K562 (cell line): ENCODE data around the gene KBTBD4. TPM values are rescaled to one million over a fixed set of nuclear protein-coding genes. Genes with fewer than 3 reads are reported as not detected.

Experiments
- ATF7 ChIP-seq: fragments of 450-650 bp; IDR thresholded peaks from 2 replicates; pipeline ENCODE4 v1.7.1; 2014; ENCODE audit warnings: mild to moderate bottlenecking, moderate library complexity
- BRF1 ChIP-seq: IDR thresholded peaks from 3 replicates; pipeline ENCODE4 v1.6.1; 2011; ENCODE audit warnings: borderline replicate concordance, mild to moderate bottlenecking; ENCODE audit not compliant: insufficient read length; ENCODE audit errors: extremely low read depth
- CXXC5 ChIP-seq: fragments of 250-450 bp; sonication (Bioruptor Pico); IDR thresholded peaks from 2 replicates; pipeline ENCODE4 v1.8.0; 2022; ENCODE audit warnings: inconsistent platforms, mild to moderate bottlenecking, moderate library complexity
- DLX4 ChIP-seq: fragments of 250-450 bp; sonication (Bioruptor Pico); IDR thresholded peaks from 2 replicates; pipeline ENCODE4 v1.6.1; 2021; ENCODE audit warnings: mild to moderate bottlenecking
- EP300 ChIP-seq: IDR thresholded peaks from 2 replicates; pipeline ENCODE4 v1.6.1; 2012; ENCODE audit warnings: low read length, improper control_type of control experiment
- EP400 ChIP-seq: fragments of 450-650 bp; IDR thresholded peaks from 2 replicates; pipeline ENCODE4 v1.6.1; 2017; ENCODE audit warnings: antibody characterized with exemption, mild to moderate bottlenecking, moderate library complexity
- GATA2 ChIP-seq: sonication (generic); formaldehyde crosslinking; IDR thresholded peaks from 2 replicates; pipeline ENCODE4 v1.4.0; 2020; ENCODE audit warnings: mild to moderate bottlenecking, missing genetic modification reagents
- JUN ChIP-seq, 2 experiments: sonication (generic) in 1 of 2; formaldehyde crosslinking in 1 of 2; IDR thresholded peaks; 2 replicates each; pipeline versions ENCODE4 v1.6.1 to v1.8.0; 2012 to 2022; ENCODE audit warnings: borderline replicate concordance in 2 of 2, mild to moderate bottlenecking in 2 of 2, improper control_type of control experiment in 1 of 2, low read depth in 1 of 2, low read length in 1 of 2, missing genetic modification reagents in 1 of 2
- JUND ChIP-seq, 2 experiments: IDR thresholded peaks; 2 replicates in 1 of 2; 3 replicates in 1 of 2; pipeline ENCODE4 v1.6.1; 2011; ENCODE audit warnings: borderline replicate concordance in 2 of 2, low read depth in 2 of 2, low read length in 2 of 2, improper control_type of control experiment in 1 of 2, missing biosample characterization in 1 of 2, missing genetic modification characterization in 1 of 2, missing genetic modification reagents in 1 of 2
- KDM4B ChIP-seq, 2 experiments: fragments of 450-650 bp in 1 of 2; sonication (generic) in 1 of 2; IDR thresholded peaks; 2 replicates each; pipeline ENCODE4 v1.6.1; 2016 to 2017; ENCODE audit warnings: borderline replicate concordance in 2 of 2, antibody characterized with exemption in 1 of 2, low read depth in 1 of 2, mild to moderate bottlenecking in 1 of 2
- LCOR ChIP-seq: sonication (generic); formaldehyde crosslinking; IDR thresholded peaks from 2 replicates; pipeline ENCODE4 v1.8.0; 2022; ENCODE audit warnings: mild to moderate bottlenecking, missing genetic modification reagents
- MEIS2 ChIP-seq: fragments of 450-650 bp; IDR thresholded peaks from 2 replicates; pipeline ENCODE4 v1.6.1; 2014; ENCODE audit warnings: mild to moderate bottlenecking; ENCODE audit not compliant: partially characterized antibody
- PHB2 ChIP-seq: fragments of 450-650 bp; IDR thresholded peaks from 2 replicates; pipeline ENCODE4 v1.6.1; 2017; ENCODE audit warnings: low read depth
- PHTF2 ChIP-seq: fragments of 250-450 bp; sonication (Bioruptor Pico); IDR thresholded peaks from 2 replicates; pipeline ENCODE4 v1.5.0; 2021; ENCODE audit warnings: mild to moderate bottlenecking
- PKNOX1 ChIP-seq: fragments of 450-650 bp; IDR thresholded peaks from 2 replicates; pipeline ENCODE4 v1.6.1; 2016
- POLR2G ChIP-seq: fragments of 200-400 bp; formaldehyde crosslinking; IDR thresholded peaks from 2 replicates; pipeline ENCODE4 v1.6.1; 2017; ENCODE audit warnings: low read depth, mild to moderate bottlenecking, antibody characterized with exemption, low read length, moderate library complexity
- RAD51 ChIP-seq: fragments of 450-650 bp; IDR thresholded peaks from 2 replicates; pipeline ENCODE4 v1.7.1; 2016; ENCODE audit warnings: low read depth, mild to moderate bottlenecking, borderline replicate concordance
- RHOXF2B ChIP-seq: fragments of 250-450 bp; sonication (Bioruptor Pico); conservative IDR thresholded peaks from 2 replicates; pipeline ENCODE4 v1.5.1; 2021
- TRIM24 ChIP-seq, 2 experiments: fragments of 450-650 bp; IDR thresholded peaks; 2 replicates each; pipeline ENCODE4 v1.6.1; 2016
- ZFPM2 ChIP-seq: fragments of 250-450 bp; sonication (Bioruptor Pico); IDR thresholded peaks from 2 replicates; pipeline ENCODE4 v1.5.1; 2022; ENCODE audit warnings: mild to moderate bottlenecking
- ZNF184 ChIP-seq: sonication (generic); formaldehyde crosslinking; IDR thresholded peaks from 2 replicates; pipeline ENCODE4 v1.5.0; 2020; ENCODE audit warnings: missing genetic modification reagents
- ZNF239 ChIP-seq: fragments of 250-450 bp; sonication (Bioruptor Pico); IDR thresholded peaks from 2 replicates; pipeline ENCODE4 v1.4.0; 2020; ENCODE audit warnings: mild to moderate bottlenecking
- ZNF592 ChIP-seq: fragments of 450-650 bp; IDR thresholded peaks from 2 replicates; pipeline ENCODE4 v1.6.1; 2017; ENCODE audit warnings: antibody characterized with exemption, mild to moderate bottlenecking
- ZNF668 ChIP-seq: fragments of 250-450 bp; sonication (Bioruptor Pico); IDR thresholded peaks from 2 replicates; pipeline ENCODE4 v1.8.0; 2022; ENCODE audit warnings: mild to moderate bottlenecking, inconsistent platforms
- polyA plus RNA-seq, 8 experiments: library from polyadenylated mRNA; depleted of rRNA in 4 of 8; stranded (reverse) in 5 of 8; unstranded in 3 of 8; fragments of >200 nt; fragmentation: Nextera tagmentation in 2 of 8; fragmentation: Illumina TruSeq in 1 of 8; extraction: Ambion mirVana in 2 of 8; extraction: Trizol in 1 of 8; gene quantifications; 2 replicates each; pipeline versions ENCODE4 v1.2.1 to v1.2.3, GENCODE V29; 2011 to 2014; ENCODE audit warnings: inconsistent platforms in 1 of 8, missing spikeins in 1 of 8
- total RNA-seq, 7 experiments: library from RNA; depleted of rRNA in 6 of 7; stranded (reverse); fragments of >200 nt in 6 of 7; fragmentation: Illumina TruSeq in 2 of 7; extraction: Trizol in 2 of 7; gene quantifications; 2 replicates each; pipeline versions ENCODE4 v1.2.1 to v1.2.3, GENCODE V29; 2011 to 2021; ENCODE audit warnings: low replicate concordance in 1 of 7

Gene KBTBD4
- total and polyA plus RNA-seq, 9 of the 15 experiments (the other 6 are each of a cell fraction or from before 2014, with no cell fraction given), result 7.0 to 33.9 (median 13.3) TPM

DNA sequence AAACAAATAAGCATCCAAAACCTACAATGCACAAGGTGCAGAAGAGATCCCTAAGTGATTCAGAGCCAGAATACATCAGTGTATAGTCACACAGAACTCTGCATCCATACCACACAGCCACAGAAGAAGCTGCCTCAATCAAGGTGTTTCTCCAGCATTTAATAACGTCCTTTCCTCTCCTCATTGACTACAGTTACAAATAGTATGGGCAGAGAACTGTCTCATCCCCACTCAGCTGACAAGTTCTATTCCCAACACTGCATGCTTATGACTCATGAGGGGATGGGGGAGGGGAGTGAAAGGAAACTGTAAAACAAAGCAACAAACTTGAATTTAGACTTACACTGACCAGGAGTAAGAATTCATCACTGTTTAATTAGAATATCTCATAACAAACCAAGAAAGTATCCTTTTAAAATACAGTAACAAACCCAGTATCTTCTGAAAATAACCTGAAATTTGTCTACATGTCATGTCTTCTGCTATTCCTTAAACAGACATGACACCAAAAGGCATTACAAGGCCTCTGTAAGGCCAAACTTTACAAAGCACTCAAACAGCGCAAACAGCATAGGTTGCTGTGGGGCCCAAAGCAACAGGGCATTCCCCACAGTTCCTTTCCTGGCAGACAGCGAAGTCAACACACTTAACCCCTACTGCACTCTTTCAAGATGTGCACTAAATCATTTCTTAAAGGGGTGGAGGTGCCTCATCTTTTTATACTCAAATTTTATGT is 55.1 kb downstream of the KBTBD4 start (continued):
- TF ChIP-seq ZNF668 (CRISPR knock-in tag) (no peak), KDM4B (IDR thresholded peaks at IDR 0.05; ENCODE audit: borderline replicate concordance in 2 of 2, low read depth in 1 of 2) (no peak), DLX4 (CRISPR knock-in tag) (no peak), EP400 (peak; percentile 39; the same call in 1 of the 2 replicates), RHOXF2B (CRISPR knock-in tag) (no peak), ZNF184 (CRISPR knock-in tag) (no peak), LCOR (CRISPR knock-in tag) (no peak), ZNF592 (peak; percentile 40; the same call in 1 of the 2 replicates), ATF7 (peak; percentile 49; the same call in 1 of the 2 replicates), TRIM24 (IDR thresholded peaks at IDR 0.05) (peak in 1 of 2 experiments; percentile 50; a peak in 1 of 4 replicates), POLR2G (no peak), RAD51 (0 out of 2 replicates have a peak, but pooled peaks have one; percentile 12), GATA2 (no peak), JUND (IDR thresholded peaks at IDR 0.05; ENCODE audit: borderline replicate concordance, low read depth, low read length) (peak; percentile 99), JUND (tag; IDR thresholded peaks at IDR 0.05; ENCODE audit: borderline replicate concordance, low read depth, low read length) (peak; percentile 98), PHB2 (no peak), EP300 (peak; percentile 47; the same call in 1 of the 2 replicates), ZFPM2 (CRISPR knock-in tag) (no peak), PKNOX1 (peak; percentile 50), MEIS2 (peak; percentile 34), ZNF239 (CRISPR knock-in tag) (no peak), BRF1 (no peak), PHTF2 (CRISPR knock-in tag) (no peak), CXXC5 (CRISPR knock-in tag) (no peak), JUN (IDR thresholded peaks at IDR 0.05; ENCODE audit: borderline replicate concordance, low read depth, low read length) (peak; percentile 98), JUN (CRISPR knock-in tag; IDR thresholded peaks at IDR 0.05; ENCODE audit: borderline replicate concordance) (no peak)
